ENCODE results near the gene NSG1. TPM values are rescaled to one million over a fixed set of nuclear protein-coding genes. Genes with fewer than 3 reads are reported as not detected.
"Not testable (repeated sequence)": the region's sequence is repeated elsewhere in the genome, so short reads cannot be mapped to it uniquely, and the experiment has no call there.

NSG1 gene
- total and polyA plus RNA-seq, 4 experiments from 2014 or later = 48.8 to 82.6 (median 75.0) TPM

- H3K4me1 Mint-ChIP-seq = peaks cover 24 to 48% (median 37%) of the 10 kb centered on the region in 4 donors
- H3K27ac Mint-ChIP-seq = peak overlapping the region; percentile 68 to 90 (median 80)
- no peaks in the 10 kb centered on the region for H3K9me3 ChIP-seq (ENCODE audit: control insufficient read depth in 1 of 2, low read length in 2 of 2)
- no peak for DNase-seq
- peaks cover 47 to 59% of the 10 kb centered on the region in 2 donors for H3K36me3 Mint-ChIP-seq
- peaks cover 17% of the 10 kb centered on the region for H3K36me3 ChIP-seq (ENCODE audit: insufficient read depth, low read length)
- H3K27me3 ChIP-seq (ENCODE audit: insufficient read depth, low read length) = no peaks in the 10 kb centered on the region
- ChIA-PET CTCF (ENCODE audit: partially characterized antibody) (interaction anchor here (5.2 kb wide), 1 partner anchor 11 kb away, joined by 34 read pairs; no protein-coding TSS in a partner anchor), POLR2A (ENCODE audit: partially characterized antibody) (interaction anchor here (1.4 kb wide), 1 partner anchor 16 kb away, joined by 4 read pairs; no protein-coding TSS in a partner anchor)
- H3K4me3 ChIP-seq (ENCODE audit: low read length in 2 of 2) = no peak overlapping the region
- H3K27ac ChIP-seq (ENCODE audit: low read depth, low read length) = peak overlapping the region; percentile 6
- peak overlapping the region in 7 of 8 donors; percentile 19 to 77 (median 67) for H3K4me3 Mint-ChIP-seq
- H3K4me1 ChIP-seq (ENCODE audit: insufficient read depth, low read length) = peaks cover 33% of the 10 kb centered on the region
- no peaks in the 10 kb centered on the region for H3K27me3 Mint-ChIP-seq
- H3K9me3 Mint-ChIP-seq = peaks cover 0 to 3% (median 0%) of the 10 kb centered on the region in 8 donors
- intact Hi-C loops (cut with micrococcal nuclease) = loop anchor here (5.0 kb wide), 1 partner anchor 44 kb away; no protein-coding TSS in a partner anchor
These were observed 31.0 kb downstream of the NSG1 start for GRCh38 chr4:4417886-4418285.

- intact Hi-C loops (cut with micrococcal nuclease) = loop anchor here (5.0 kb wide), 1 partner anchor 43 kb away; no protein-coding TSS in a partner anchor
- Histone ChIP-seq H3K9me3 (ENCODE audit: control insufficient read depth in 1 of 2, low read length in 2 of 2) (no peaks in the 10 kb centered on the region), H3K36me3 (ENCODE audit: insufficient read depth, low read length) (peaks cover 18% of the 10 kb centered on the region), H3K27me3 (ENCODE audit: insufficient read depth, low read length) (no peaks in the 10 kb centered on the region), H3K27ac (ENCODE audit: low read depth, low read length) (no peak overlapping the region), H3K4me3 (ENCODE audit: low read length in 2 of 2) (no peak overlapping the region), H3K4me1 (ENCODE audit: insufficient read depth, low read length) (peaks cover 33% of the 10 kb centered on the region)
- Mint-ChIP-seq H3K36me3 (peaks cover 47 to 61% of the 10 kb centered on the region in 2 donors), H3K9me3 (peaks cover 0 to 2% (median 0%) of the 10 kb centered on the region in 8 donors), H3K4me1 (peaks cover 24 to 48% (median 37%) of the 10 kb centered on the region in 4 donors), H3K27ac (peak overlapping the region; percentile 66 to 90 (median 80)), H3K27me3 (no peaks in the 10 kb centered on the region), H3K4me3 (peak overlapping the region in 7 of 8 donors; percentile 19 to 77 (median 67))
- POLR2A ChIA-PET (ENCODE audit: partially characterized antibody) = interaction anchor here (0.7 to 1.4 kb wide), 2 partner anchors 17 to 31 kb away, joined by 3 to 4 read pairs; no protein-coding TSS in a partner anchor
- DNase-seq = no peak
- CTCF ChIA-PET (ENCODE audit: partially characterized antibody) = interaction anchor here (5.2 kb wide), 1 partner anchor 10 kb away, joined by 34 read pairs; no protein-coding TSS in a partner anchor
These were observed 31.9 kb downstream of the NSG1 start for GRCh38 chr4:4418676-4419390.

GRCh38 chr4:4419896-4420295 is 33.0 kb downstream of the NSG1 start:
- H3K36me3 Mint-ChIP-seq = peaks cover 51 to 64% of the 10 kb centered on the region in 2 donors
- peak overlapping the region in 5 of 7 donors; percentile 66 to 88 (median 73) for H3K27ac Mint-ChIP-seq
- H3K4me1 ChIP-seq (ENCODE audit: insufficient read depth, low read length) = peaks cover 33% of the 10 kb centered on the region
- POLR2A ChIA-PET (ENCODE audit: partially characterized antibody) = no interaction called here
- peaks cover 22% of the 10 kb centered on the region for H3K36me3 ChIP-seq (ENCODE audit: insufficient read depth, low read length)
- peaks cover 24 to 48% (median 37%) of the 10 kb centered on the region in 4 donors for H3K4me1 Mint-ChIP-seq
- H3K9me3 ChIP-seq (ENCODE audit: control insufficient read depth in 1 of 2, low read length in 2 of 2) = no peaks in the 10 kb centered on the region
- H3K27ac ChIP-seq (ENCODE audit: low read depth, low read length) = no peak overlapping the region
- no peak overlapping the region for H3K4me3 ChIP-seq (ENCODE audit: low read length in 2 of 2)
- H3K27me3 ChIP-seq (ENCODE audit: insufficient read depth, low read length) = no peaks in the 10 kb centered on the region
- intact Hi-C loops (cut with micrococcal nuclease) = loop anchor here (5.0 kb wide), 1 partner anchor 42 kb away; no protein-coding TSS in a partner anchor
- DNase-seq = no peak
- peak overlapping the region in 1 of 8 donors; percentile 29 for H3K4me3 Mint-ChIP-seq
- no peaks in the 10 kb centered on the region for H3K27me3 Mint-ChIP-seq
- H3K9me3 Mint-ChIP-seq = peaks cover 0 to 2% (median 0%) of the 10 kb centered on the region in 8 donors
- CTCF ChIA-PET (ENCODE audit: partially characterized antibody) = interaction anchor here (5.2 kb wide), 1 partner anchor 9 kb away, joined by 34 read pairs; no protein-coding TSS in a partner anchor

- Mint-ChIP-seq H3K27ac (peak overlapping the region in 2 of 7 donors; percentile 70 to 77), H3K4me3 (no peak overlapping the region), H3K27me3 (no peaks in the 10 kb centered on the region), H3K4me1 (peaks cover 24 to 48% (median 37%) of the 10 kb centered on the region in 4 donors), H3K36me3 (peaks cover 53 to 65% of the 10 kb centered on the region in 2 donors), H3K9me3 (peaks cover 0 to 2% (median 0%) of the 10 kb centered on the region in 8 donors)
- ChIA-PET POLR2A (ENCODE audit: partially characterized antibody) (interaction anchor here (0.8 kb wide), 1 partner anchor 41 kb away, joined by 3 read pairs; no protein-coding TSS in a partner anchor), CTCF (ENCODE audit: partially characterized antibody) (interaction anchor here (1.3 to 5.2 kb wide), 2 partner anchors 9 to 169 kb away, joined by 3 to 34 read pairs; no protein-coding TSS in a partner anchor)
- Histone ChIP-seq H3K27me3 (ENCODE audit: insufficient read depth, low read length) (no peaks in the 10 kb centered on the region), H3K27ac (ENCODE audit: low read depth, low read length) (no peak overlapping the region), H3K4me3 (ENCODE audit: low read length in 2 of 2) (no peak overlapping the region), H3K4me1 (ENCODE audit: insufficient read depth, low read length) (peaks cover 33% of the 10 kb centered on the region), H3K9me3 (ENCODE audit: control insufficient read depth in 1 of 2, low read length in 2 of 2) (no peaks in the 10 kb centered on the region), H3K36me3 (ENCODE audit: insufficient read depth, low read length) (peaks cover 22% of the 10 kb centered on the region)
- no peak for DNase-seq
- intact Hi-C loops (cut with micrococcal nuclease) = no loop called here
These were observed 33.5 kb downstream of the NSG1 start for GRCh38 chr4:4420421-4420820.

GRCh38 chr4:4421356-4421755 is 34.5 kb downstream of the NSG1 start:
- H3K27me3 ChIP-seq (ENCODE audit: insufficient read depth, low read length) = no peaks in the 10 kb centered on the region
- H3K4me3 ChIP-seq (ENCODE audit: low read length in 2 of 2) = no peak overlapping the region
- DNase-seq = no peak
- CTCF ChIA-PET (ENCODE audit: partially characterized antibody) = interaction anchor here (0.9 to 1.3 kb wide), 2 partner anchors 11 to 170 kb away, joined by 3 read pairs; no protein-coding TSS in a partner anchor
- H3K9me3 Mint-ChIP-seq = peaks cover 0 to 2% (median 0%) of the 10 kb centered on the region in 8 donors
- H3K4me1 ChIP-seq (ENCODE audit: insufficient read depth, low read length) = peaks cover 33% of the 10 kb centered on the region
- H3K9me3 ChIP-seq (ENCODE audit: control insufficient read depth in 1 of 2, low read length in 2 of 2) = no peaks in the 10 kb centered on the region
- peaks cover 50 to 69% of the 10 kb centered on the region in 2 donors for H3K36me3 Mint-ChIP-seq
- H3K27me3 Mint-ChIP-seq = no peaks in the 10 kb centered on the region
- POLR2A ChIA-PET (ENCODE audit: partially characterized antibody) = interaction anchor here (0.9 kb wide), 1 partner anchor 34 kb away, joined by 3 read pairs; the partner anchor contains the start of gene NSG1
- H3K4me3 Mint-ChIP-seq = no peak overlapping the region
- intact Hi-C loops (cut with micrococcal nuclease) = no loop called here
- peaks cover 24 to 44% (median 37%) of the 10 kb centered on the region in 4 donors for H3K4me1 Mint-ChIP-seq
- H3K27ac ChIP-seq (ENCODE audit: low read depth, low read length) = no peak overlapping the region
- H3K27ac Mint-ChIP-seq = peak overlapping the region in 3 of 7 donors; percentile 48 to 81 (median 53)
- H3K36me3 ChIP-seq (ENCODE audit: insufficient read depth, low read length) = peaks cover 22% of the 10 kb centered on the region

- H3K27me3 Mint-ChIP-seq; H3K27ac ChIP-seq (ENCODE audit: low read depth, low read length); H3K4me3 ChIP-seq (ENCODE audit: low read length in 2 of 2); intact Hi-C loops (cut with micrococcal nuclease); DNase-seq; H3K9me3 ChIP-seq (ENCODE audit: control insufficient read depth in 1 of 2, low read length in 2 of 2); H3K9me3 Mint-ChIP-seq; H3K27me3 ChIP-seq (ENCODE audit: insufficient read depth, low read length); H3K4me3 Mint-ChIP-seq: not testable (repeated sequence)
- ChIA-PET CTCF (ENCODE audit: partially characterized antibody) (interaction anchor here (0.9 kb wide), 1 partner anchor 10 kb away, joined by 3 read pairs; no protein-coding TSS in a partner anchor), POLR2A (ENCODE audit: partially characterized antibody) (interaction anchor here (0.9 kb wide), 1 partner anchor 35 kb away, joined by 3 read pairs; the partner anchor contains the start of gene NSG1)
- Histone ChIP-seq H3K4me1 (ENCODE audit: insufficient read depth, low read length) (peaks cover 30% of the 10 kb centered on the region), H3K36me3 (ENCODE audit: insufficient read depth, low read length) (peaks cover 22% of the 10 kb centered on the region)
- Mint-ChIP-seq H3K36me3 (peaks cover 45 to 71% of the 10 kb centered on the region in 2 donors), H3K27ac (peak overlapping the region in 1 of 7 donors; percentile 72), H3K4me1 (peaks cover 21 to 42% (median 32%) of the 10 kb centered on the region in 4 donors)
These were observed 35.2 kb downstream of the NSG1 start for GRCh38 chr4:4422117-4422516.
